Ammon's horn (tissue), 1 donor: ENCODE measurements around the gene DCLK1.
A peak's percentile ranks its signal among the peaks of the same experiment; 100 is the strongest.

Source experiments
- DNase-seq: peaks from one replicate; pipeline ENCODE4 v3.0.0-alpha.2; 2016; ENCODE audit warnings: low spot score

The DCLK1 gene

DNA sequence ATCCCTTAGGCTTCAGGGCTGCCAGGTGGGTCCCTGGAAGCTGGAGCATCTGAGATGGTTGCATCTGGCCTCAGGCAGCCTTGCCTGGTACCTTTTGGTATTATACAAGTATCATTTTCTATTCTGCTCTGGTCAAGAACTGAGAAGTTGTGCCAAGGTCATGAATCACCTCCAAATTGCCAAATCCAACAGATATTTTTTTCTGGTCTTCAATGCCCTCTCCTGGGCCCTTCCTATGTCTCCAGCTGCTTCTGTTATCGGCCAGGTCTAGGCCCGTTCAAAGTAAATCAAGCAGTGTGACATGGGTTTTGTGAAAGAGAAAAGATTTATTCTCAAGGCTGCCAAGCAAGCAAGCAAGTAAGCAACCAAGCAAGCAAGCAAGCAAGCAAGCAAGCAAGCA is 383.6 kb downstream of the DCLK1 start:
- no peak for DNase-seq

DNA sequence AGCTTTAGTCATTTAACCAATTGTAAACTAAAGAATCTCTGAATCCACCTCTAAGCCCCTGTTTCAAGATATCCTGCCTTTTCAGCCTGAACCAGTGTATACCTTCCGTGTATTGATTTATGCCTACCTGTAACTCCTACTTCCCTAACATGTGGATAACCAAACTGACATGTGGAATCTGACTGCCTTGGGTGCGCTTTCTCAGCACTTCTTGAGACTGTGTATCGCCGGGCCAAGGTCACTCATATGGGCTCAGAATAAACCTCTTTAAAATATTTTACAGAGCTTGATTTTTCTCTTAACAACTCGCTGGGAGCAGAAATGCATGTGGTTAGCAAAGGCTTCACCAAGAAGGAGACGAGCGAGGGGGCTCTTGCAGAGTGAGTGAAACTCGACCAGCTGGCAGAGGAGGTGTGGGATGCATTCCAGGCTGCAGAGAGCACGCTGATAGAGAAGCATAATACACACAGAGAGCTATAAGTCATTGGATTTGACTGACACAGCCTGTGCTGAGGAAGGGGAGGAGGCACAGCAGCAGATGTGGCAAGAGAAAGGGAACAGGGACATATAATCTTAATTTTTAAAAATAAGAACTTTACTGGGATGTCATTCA is 386.5 kb downstream of the DCLK1 start:
- DNase-seq, result peak; percentile 47

- DNase-seq, result no peak
Observed at GRCh38 chr13:35744144-35744543, 387.0 kb downstream of the DCLK1 start.

GRCh38 chr13:35743165-35743564 is 388.0 kb downstream of the DCLK1 start:
- DNase-seq, result no peak

DNA sequence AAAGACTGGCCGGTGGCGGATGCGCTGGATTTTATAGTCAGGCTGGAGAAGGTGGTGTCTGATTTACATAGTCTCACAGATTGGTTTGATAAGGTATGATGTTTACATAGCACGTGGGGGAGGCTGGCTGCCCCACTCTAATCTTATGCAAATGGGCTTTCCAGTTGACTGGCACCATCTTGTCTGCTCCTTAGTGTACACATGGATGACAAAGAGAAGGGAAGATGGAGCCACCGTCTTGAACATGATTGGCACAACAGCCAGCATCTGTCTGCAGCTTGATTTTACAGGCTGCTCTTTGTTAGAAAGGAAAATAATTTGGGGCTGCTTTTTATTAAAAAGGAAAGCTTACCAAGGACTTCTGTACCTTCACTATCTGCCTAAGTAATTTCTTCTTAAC is 389.5 kb downstream of the DCLK1 start:
- DNase-seq, result no peak

GRCh38 chr13:35736876-35737275 is 394.3 kb downstream of the DCLK1 start:
- no peak for DNase-seq

DNA sequence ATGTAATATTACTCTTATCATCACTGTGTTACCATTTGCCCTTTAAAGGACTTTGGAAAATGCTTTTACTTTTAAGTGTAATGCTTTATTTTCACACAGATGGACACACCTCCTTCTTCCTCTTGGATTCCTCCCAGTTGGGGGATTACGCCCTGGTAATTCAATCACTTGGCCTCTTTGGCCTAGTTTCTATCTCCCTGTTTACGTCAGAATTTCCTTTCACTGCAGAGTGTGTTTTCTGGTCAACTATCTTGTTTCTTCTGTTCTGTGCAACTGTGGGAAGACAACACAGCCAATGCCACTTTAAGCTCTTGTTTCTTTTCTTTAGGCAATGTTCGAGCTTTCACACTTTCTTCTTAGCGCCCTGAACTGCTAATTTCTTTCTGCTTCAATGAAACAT is 397.4 kb downstream of the DCLK1 start:
- DNase-seq, result no peak

- peak; percentile 45 for DNase-seq
Observed at GRCh38 chr13:35732565-35732964, 398.6 kb downstream of the DCLK1 start.

DNA sequence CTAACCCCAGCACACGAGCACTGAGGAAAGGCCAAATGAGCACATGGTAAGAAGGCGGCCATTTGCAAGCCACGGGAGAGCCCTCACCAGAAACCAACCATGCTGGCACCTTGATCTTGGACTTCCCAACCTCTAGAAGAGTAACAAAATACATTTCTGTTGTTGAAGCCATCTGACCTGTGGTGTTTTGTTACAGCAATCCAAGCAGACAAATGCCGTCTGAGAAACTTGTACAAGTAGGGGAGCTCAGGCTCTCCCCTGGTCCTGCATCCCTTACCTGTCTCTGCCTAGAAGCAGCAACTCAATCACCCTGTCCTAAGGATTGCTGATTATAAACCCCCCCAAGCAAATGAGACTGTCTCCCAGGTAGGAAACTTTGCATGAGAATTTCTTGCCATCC is 399.7 kb downstream of the DCLK1 start:
- no peak for DNase-seq

DNA sequence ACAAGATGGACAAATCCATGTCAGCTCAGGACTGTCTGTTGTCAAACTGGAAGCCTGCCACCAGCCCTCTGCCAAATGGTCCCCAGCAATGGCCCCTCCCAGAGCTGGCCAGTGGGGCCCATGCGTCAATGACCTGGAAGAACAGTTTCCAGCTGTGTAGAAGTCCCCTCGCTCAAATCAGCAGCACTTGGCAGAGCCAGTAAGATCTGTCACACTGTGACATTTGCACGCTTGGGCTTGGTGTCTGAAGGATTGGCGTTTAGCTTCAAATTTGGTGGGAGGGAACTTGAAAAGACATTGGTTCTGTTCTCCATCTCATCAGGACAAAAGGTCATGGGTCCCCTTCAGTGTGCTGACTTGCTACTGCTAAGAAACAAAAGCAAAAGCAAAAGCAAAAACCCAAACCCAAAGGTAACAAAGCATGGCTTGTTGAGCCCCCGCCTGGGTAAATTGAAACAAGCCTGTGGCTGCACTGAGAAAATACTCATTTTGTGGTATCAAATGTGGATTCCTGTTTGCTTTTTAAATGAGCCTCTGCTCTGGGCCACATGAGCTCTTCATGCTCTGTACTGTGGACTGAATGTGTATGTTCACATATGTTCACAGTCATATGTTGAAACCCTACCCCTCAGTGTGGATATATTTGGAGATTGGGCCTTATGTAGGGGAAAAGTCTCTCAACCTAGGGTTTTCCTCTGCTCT is 401.1 kb downstream of the DCLK1 start:
- no peak for DNase-seq

- no peak for DNase-seq
Observed at GRCh38 chr13:35727881-35728280, 403.3 kb downstream of the DCLK1 start.

DNA sequence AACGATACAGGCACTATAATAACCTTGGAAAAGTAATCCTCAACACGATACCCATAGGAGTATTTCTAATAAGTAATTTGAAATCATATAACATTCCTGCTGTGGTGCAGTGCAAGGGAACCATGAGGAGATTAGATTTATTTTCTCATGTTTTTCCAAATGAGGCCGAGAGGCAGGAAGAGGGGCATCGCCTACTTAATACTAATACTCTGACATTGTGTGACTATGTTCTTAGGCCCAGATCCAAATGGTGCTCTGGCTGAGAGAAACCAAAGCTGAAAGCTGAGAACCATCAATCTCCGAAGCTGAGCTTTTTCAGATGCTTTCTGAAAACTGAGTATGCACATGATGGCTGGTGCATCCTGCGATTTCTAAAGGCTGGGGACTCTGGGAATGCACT is 406.7 kb downstream of the DCLK1 start:
- no peak for DNase-seq

GRCh38 chr13:35723821-35724220 is 407.4 kb downstream of the DCLK1 start:
- DNase-seq, result no peak

DNA sequence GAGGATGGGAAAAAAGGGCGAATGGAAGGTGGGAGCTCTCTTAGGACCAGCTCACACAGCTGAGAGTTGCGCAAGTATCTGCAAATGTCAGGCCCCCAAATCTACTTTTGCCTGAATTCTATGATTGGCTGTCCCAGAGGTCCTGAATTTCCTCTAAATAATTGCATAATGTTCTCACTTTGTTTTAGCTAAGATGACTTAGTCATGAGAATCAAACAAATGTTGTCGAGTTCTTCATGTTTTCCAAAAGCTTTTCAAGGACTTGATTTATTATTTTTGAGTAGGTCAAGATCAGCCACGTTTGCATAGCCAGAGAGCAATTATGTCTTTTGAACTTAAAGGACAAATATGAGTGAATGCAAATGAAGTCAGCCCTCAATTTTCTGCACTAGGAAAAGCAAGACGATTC is 408.1 kb downstream of the DCLK1 start:
- no peak for DNase-seq

DNA sequence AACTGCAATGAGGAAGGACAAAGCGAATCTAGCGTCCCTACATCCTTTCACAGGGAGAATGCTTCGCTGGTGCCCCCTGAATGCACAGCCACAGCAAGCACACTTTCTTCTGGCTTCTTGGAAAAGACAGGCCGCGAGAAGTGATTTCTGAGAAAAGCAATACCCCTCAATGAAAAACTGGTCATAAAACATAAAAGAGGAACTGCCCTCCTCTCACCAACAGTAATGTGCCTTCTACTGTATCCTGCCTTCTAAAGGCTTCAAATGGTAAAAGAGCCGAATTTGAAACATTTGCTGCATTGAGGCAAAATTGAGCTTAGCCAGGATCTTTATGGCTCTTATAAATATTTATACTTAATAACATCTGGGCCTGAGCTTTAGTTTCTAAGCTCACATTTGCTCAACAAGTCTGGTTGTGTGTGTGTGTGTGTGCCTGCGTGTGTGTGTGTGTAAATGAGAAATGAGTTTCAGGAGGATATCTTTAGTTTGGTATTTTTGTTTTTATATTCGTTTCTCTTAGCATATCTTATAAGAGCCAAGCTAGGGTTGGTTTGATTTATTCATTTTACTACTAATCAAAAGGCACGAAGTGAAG is 408.6 kb downstream of the DCLK1 start:
- DNase-seq, result no peak

DNA sequence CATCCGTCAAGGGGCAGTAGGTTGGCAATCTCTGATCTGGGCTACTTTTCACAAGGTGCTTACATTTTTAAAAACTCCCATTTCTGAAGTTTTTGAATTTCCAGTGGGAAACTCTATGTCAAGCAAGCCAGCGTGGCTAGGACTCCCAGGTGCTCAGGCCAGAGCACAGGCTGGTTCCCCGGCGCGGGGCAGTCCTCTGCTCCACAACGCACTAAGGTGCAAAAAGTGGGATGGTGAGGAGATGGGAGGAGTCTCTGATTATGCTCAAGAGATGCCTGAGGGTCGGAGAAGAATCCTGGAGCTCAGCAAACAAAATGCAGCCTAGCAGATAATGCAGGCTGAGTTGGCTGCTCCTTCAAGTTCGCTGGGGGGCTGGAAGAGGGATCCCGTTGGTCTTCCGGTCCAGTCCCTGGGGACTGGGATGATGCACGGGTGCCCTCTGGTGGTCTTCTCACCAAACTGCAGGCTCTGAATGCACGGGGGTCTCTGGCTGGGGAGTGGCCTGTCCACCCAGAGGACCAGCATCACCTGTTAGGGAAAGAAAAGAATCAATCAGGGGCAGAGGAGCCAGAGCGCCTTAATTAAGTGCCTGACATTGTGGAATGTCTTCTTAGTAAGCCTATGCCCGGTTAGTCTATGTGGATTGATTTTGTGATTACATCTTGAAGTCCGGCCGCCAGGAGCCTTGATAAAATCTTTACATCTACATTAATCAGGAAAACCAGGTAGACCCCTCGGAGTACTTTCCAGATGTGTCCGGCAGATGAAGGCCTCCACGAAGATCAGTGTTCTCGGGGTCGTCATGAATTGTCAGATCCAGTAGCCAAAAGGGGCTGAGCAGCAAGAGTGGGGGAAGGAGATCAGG is 410.3 kb downstream of the DCLK1 start:
- peak; percentile 61 for DNase-seq

DNA sequence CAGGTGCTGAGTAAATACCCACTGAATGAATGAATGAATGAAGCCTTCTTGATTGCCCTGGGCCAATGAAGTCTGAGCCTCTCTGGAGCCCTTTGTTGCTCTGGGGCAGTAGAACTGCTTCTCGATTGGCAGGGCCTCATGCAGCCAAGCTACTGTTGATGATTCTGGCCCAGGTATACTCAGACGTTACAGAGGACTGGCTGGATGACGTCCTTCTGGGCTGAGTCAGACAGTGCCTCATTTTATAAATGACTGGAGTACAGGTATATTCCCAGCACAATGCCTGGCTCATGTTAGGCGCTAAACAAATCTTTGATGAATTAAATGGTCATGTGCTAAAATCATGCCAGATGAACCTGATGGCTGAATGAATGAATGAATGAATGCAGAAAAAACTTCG is 410.9 kb downstream of the DCLK1 start:
- DNase-seq, result no peak
